Measurements from ENCODE around the gene CROCC2. TPM values are rescaled to one million over a fixed set of nuclear protein-coding genes. Genes with fewer than 3 reads are reported as not detected.
A peak's percentile ranks its signal among the peaks of the same experiment; 100 is the strongest.

The CROCC2 gene
- polyA plus RNA-seq, 1 donor (not counting 4 experiments of a cell fraction or from before 2014, with no cell fraction given): not detected

GRCh38 chr2:241010531-241011295, 104.6 kb downstream of the CROCC2 start:
- no peak overlapping the region for H3K27ac ChIP-seq (ENCODE audit: control insufficient read depth, insufficient read depth, low read length)
- H4K20me1 ChIP-seq (ENCODE audit: control insufficient read depth, extremely low read depth, insufficient read depth, low read length): no peaks in the 10 kb centered on the region
- TF ChIP-seq EZH2 (IDR thresholded peaks at IDR 0.05; ENCODE audit: low read length) (no peak), CTCF (optimal IDR thresholded peaks at IDR 0.05 in 1 of 3, IDR thresholded peaks at IDR 0.05 in 1 of 3, conservative IDR thresholded peaks at IDR 0.05 in 1 of 3; ENCODE audit: extremely low read depth in 1 of 3, insufficient read depth in 2 of 3, low read length in 3 of 3) (no peak)
- peak overlapping the region; percentile 89 for H3K4me2 ChIP-seq (ENCODE audit: control insufficient read depth, extremely low read depth, insufficient read depth, low read depth, low read length)
- peak overlapping the region in 1 of 3 experiments; percentile 54 for H3K4me3 ChIP-seq (ENCODE audit: control insufficient read depth in 2 of 3, extremely low read depth in 1 of 3, insufficient read depth in 2 of 3, low read depth in 1 of 3, low read length in 3 of 3)
- no peaks in the 10 kb centered on the region for H3K79me2 ChIP-seq (ENCODE audit: control insufficient read depth, insufficient read depth, low read length)
- H3K9ac ChIP-seq (ENCODE audit: control insufficient read depth, extremely low read depth, insufficient read depth, low read length): peak overlapping the region; percentile 33
- FAIRE-seq (no peak), DNase-seq (ENCODE audit: low read depth, low spot score) (no peak)
- no peaks in the 10 kb centered on the region for H3K9me3 ChIP-seq (ENCODE audit: control insufficient read depth, low read depth, low read length)
- H2AFZ ChIP-seq (ENCODE audit: control insufficient read depth, low read length): peak overlapping the region; percentile 89
- no peaks in the 10 kb centered on the region for H3K9me1 ChIP-seq (ENCODE audit: control insufficient read depth, extremely low read depth, insufficient read depth, low read length)
- H3K36me3 ChIP-seq (ENCODE audit: control insufficient read depth in 2 of 2, extremely low read depth in 1 of 2, insufficient read depth in 2 of 2, low read length in 2 of 2): no peaks in the 10 kb centered on the region
- H3K27me3 ChIP-seq (ENCODE audit: control insufficient read depth, extremely low read depth, insufficient read depth, low read length): peaks cover 22% of the 10 kb centered on the region
- peaks cover 12% of the 10 kb centered on the region for H3K4me1 ChIP-seq (ENCODE audit: control insufficient read depth, extremely low read depth, insufficient read depth, low read length)
- dilution Hi-C loops (cut with MboI; ENCODE audit: extremely low pct_ligation_motif_present, low sequenced_read_pairs): no loop called here

- no peaks in the 10 kb centered on the region for H3K9me1 ChIP-seq (ENCODE audit: control insufficient read depth, extremely low read depth, insufficient read depth, low read length)
- H3K4me1 ChIP-seq (ENCODE audit: control insufficient read depth, extremely low read depth, insufficient read depth, low read length): peaks cover 12% of the 10 kb centered on the region
- H2AFZ ChIP-seq (ENCODE audit: control insufficient read depth, low read length): no peak overlapping the region
- no peak overlapping the region for H3K9ac ChIP-seq (ENCODE audit: control insufficient read depth, extremely low read depth, insufficient read depth, low read length)
- peaks cover 22% of the 10 kb centered on the region for H3K27me3 ChIP-seq (ENCODE audit: control insufficient read depth, extremely low read depth, insufficient read depth, low read length)
- no peak overlapping the region for H3K4me2 ChIP-seq (ENCODE audit: control insufficient read depth, extremely low read depth, insufficient read depth, low read depth, low read length)
- no peak overlapping the region for H3K4me3 ChIP-seq (ENCODE audit: control insufficient read depth in 2 of 3, extremely low read depth in 1 of 3, insufficient read depth in 2 of 3, low read depth in 1 of 3, low read length in 3 of 3)
- H3K36me3 ChIP-seq (ENCODE audit: control insufficient read depth in 2 of 2, extremely low read depth in 1 of 2, insufficient read depth in 2 of 2, low read length in 2 of 2): no peaks in the 10 kb centered on the region
- TF ChIP-seq CTCF (optimal IDR thresholded peaks at IDR 0.05 in 1 of 3, IDR thresholded peaks at IDR 0.05 in 1 of 3, conservative IDR thresholded peaks at IDR 0.05 in 1 of 3; ENCODE audit: extremely low read depth in 1 of 3, insufficient read depth in 2 of 3, low read length in 3 of 3) (no peak), EZH2 (IDR thresholded peaks at IDR 0.05; ENCODE audit: low read length) (no peak)
- no peak overlapping the region for H3K27ac ChIP-seq (ENCODE audit: control insufficient read depth, insufficient read depth, low read length)
- FAIRE-seq (no peak), DNase-seq (ENCODE audit: low read depth, low spot score) (no peak)
- dilution Hi-C loops (cut with MboI; ENCODE audit: extremely low pct_ligation_motif_present, low sequenced_read_pairs): no loop called here
- H3K79me2 ChIP-seq (ENCODE audit: control insufficient read depth, insufficient read depth, low read length): no peaks in the 10 kb centered on the region
- no peaks in the 10 kb centered on the region for H3K9me3 ChIP-seq (ENCODE audit: control insufficient read depth, low read depth, low read length)
- H4K20me1 ChIP-seq (ENCODE audit: control insufficient read depth, extremely low read depth, insufficient read depth, low read length): no peaks in the 10 kb centered on the region
Observed at GRCh38 chr2:241011296-241011600, 105.1 kb downstream of the CROCC2 start.

Data from keratinocyte (primary cell).